Breast epithelium (tissue), 4 donors: ENCODE data around the gene DUSP22. TPM values are rescaled to one million over a fixed set of nuclear protein-coding genes. Genes with fewer than 3 reads are reported as not detected.

Experiments used
- DNase-seq, 2 donors: peaks; one replicate each; pipeline ENCODE4 v3.0.0-alpha.2; 2019; ENCODE audit warnings: low spot score in 2 of 2
- H3K27ac ChIP-seq, 2 donors: fragments of 200-600 bp; sonication (generic) in 1 of 2; one replicate each; pipeline ENCODE4 v1.5.1; 2016 to 2019; ENCODE audit warnings: mild to moderate bottlenecking in 1 of 2
- H3K27me3 ChIP-seq, 2 donors: fragments of 200-600 bp; sonication (generic) in 1 of 2; one replicate each; pipeline versions ENCODE4 v1.5.1 to v1.6.0; 2017 to 2019; ENCODE audit warnings: control low read depth in 1 of 2, mild to moderate bottlenecking in 1 of 2
- H3K36me3 ChIP-seq: fragments of 200-600 bp; one replicate; pipeline ENCODE4 v1.5.1; 2019
- H3K4me1 ChIP-seq, 2 donors: fragments of 200-600 bp; sonication (generic); one replicate each; pipeline ENCODE4 v1.5.1; 2016 to 2019; ENCODE audit warnings: control low read depth in 1 of 2
- H3K4me3 ChIP-seq, 3 donors: fragments of 200-600 bp; sonication (generic); 1 replicate in 2 of 3; 2 replicates in 1 of 3; pipeline ENCODE4 v1.5.1; 2016 to 2019; ENCODE audit warnings: mild to moderate bottlenecking in 3 of 3, moderate library complexity in 2 of 3
- H3K9me3 ChIP-seq, 2 donors: fragments of 200-600 bp; sonication (generic) in 1 of 2; one replicate each; pipeline ENCODE4 v1.5.1; 2016 to 2019; ENCODE audit warnings: control low read depth in 1 of 2
- CTCF ChIP-seq, 3 donors: fragments of 450-650 bp; IDR thresholded peaks; one replicate each; pipeline ENCODE4 v1.5.1; 2016 to 2017; ENCODE audit warnings: antibody characterized with exemption in 3 of 3, mild to moderate bottlenecking in 3 of 3, moderate library complexity in 3 of 3
- POLR2A ChIP-seq: fragments of 450-650 bp; IDR thresholded peaks from one replicate; pipeline ENCODE4 v1.6.1; 2016; ENCODE audit warnings: antibody characterized with exemption, mild to moderate bottlenecking, moderate library complexity
- POLR2AphosphoS5 ChIP-seq, 3 donors: sonication (generic); formaldehyde crosslinking; IDR thresholded peaks; one replicate each; pipeline ENCODE4 v1.6.1; 2017; ENCODE audit warnings: antibody characterized with exemption in 3 of 3
- intact Hi-C: fragments of 100-400 bp; cut with DNase I; formaldehyde crosslinking; loops from one replicate; pipeline ENCODE4 v1.15.1; 2023; ENCODE audit warnings: low total_unique reads
- total RNA-seq, 3 donors: library from RNA; depleted of rRNA; stranded (reverse); fragments of >200 nt; gene quantifications; one replicate each; pipeline ENCODE4 v1.1.0, GENCODE V29; 2016

DUSP22 gene
- total RNA-seq, 3 donors from 2014 or later: 55.6 to 81.9 (median 59.0) TPM

GRCh38 chr6:314377-314776 is 22.1 kb downstream of the DUSP22 start:
- Histone ChIP-seq H3K36me3 (no peaks in the 10 kb centered on the region), H3K27ac (no peak overlapping the region), H3K4me3 (no peak overlapping the region), H3K27me3 (no peaks in the 10 kb centered on the region), H3K4me1 (no peaks in the 10 kb centered on the region), H3K9me3 (no peaks in the 10 kb centered on the region)
- intact Hi-C loops: no loop called here
- TF ChIP-seq CTCF (IDR thresholded peaks at IDR 0.05): no peak
- TF ChIP-seq POLR2A: no peak
- TF ChIP-seq POLR2AphosphoS5 (IDR thresholded peaks at IDR 0.05): no peak
- DNase-seq: no peak

- Histone ChIP-seq H3K27me3 (no peaks in the 10 kb centered on the region), H3K4me1 (no peaks in the 10 kb centered on the region), H3K4me3 (no peak overlapping the region), H3K27ac (no peak overlapping the region), H3K36me3 (no peaks in the 10 kb centered on the region), H3K9me3 (no peaks in the 10 kb centered on the region)
- no peak for TF ChIP-seq POLR2A
- TF ChIP-seq POLR2AphosphoS5 (IDR thresholded peaks at IDR 0.05): no peak
- TF ChIP-seq CTCF (IDR thresholded peaks at IDR 0.05): no peak
- no peak for DNase-seq
- intact Hi-C loops: no loop called here
Observed at GRCh38 chr6:315226-315625, 22.9 kb downstream of the DUSP22 start.

GRCh38 chr6:315921-316752 is 23.9 kb downstream of the DUSP22 start:
- intact Hi-C loops: no loop called here
- DNase-seq: no peak

GRCh38 chr6:316753-317038 is 24.4 kb downstream of the DUSP22 start:
- TF ChIP-seq POLR2A: no peak
- no peak for TF ChIP-seq POLR2AphosphoS5 (IDR thresholded peaks at IDR 0.05)
- intact Hi-C loops: no loop called here
- no peak for DNase-seq
- Histone ChIP-seq H3K9me3 (no peaks in the 10 kb centered on the region), H3K36me3 (no peaks in the 10 kb centered on the region), H3K4me1 (no peaks in the 10 kb centered on the region), H3K4me3 (no peak overlapping the region), H3K27me3 (no peaks in the 10 kb centered on the region), H3K27ac (no peak overlapping the region)

More at GRCh38 chr6:315921-316752, 23.9 kb downstream of the DUSP22 start:
- no peaks in the 10 kb centered on the region for H3K9me3 ChIP-seq
- H3K27ac ChIP-seq: no peak overlapping the region
- H3K36me3 ChIP-seq: no peaks in the 10 kb centered on the region
- TF ChIP-seq CTCF (IDR thresholded peaks at IDR 0.05) (no peak), POLR2A (no peak), POLR2AphosphoS5 (IDR thresholded peaks at IDR 0.05) (no peak)
- no peak overlapping the region for H3K4me3 ChIP-seq
- H3K27me3 ChIP-seq: no peaks in the 10 kb centered on the region
- no peaks in the 10 kb centered on the region for H3K4me1 ChIP-seq

GRCh38 chr6:317060-317447 is 24.8 kb downstream of the DUSP22 start:
- H3K36me3 ChIP-seq: no peaks in the 10 kb centered on the region
- no peaks in the 10 kb centered on the region for H3K4me1 ChIP-seq
- no peak overlapping the region for H3K27ac ChIP-seq
- intact Hi-C loops: no loop called here
- no peak overlapping the region for H3K4me3 ChIP-seq
- no peak for DNase-seq
- H3K27me3 ChIP-seq: no peaks in the 10 kb centered on the region
- no peaks in the 10 kb centered on the region for H3K9me3 ChIP-seq
- TF ChIP-seq CTCF (IDR thresholded peaks at IDR 0.05): no peak
- no peak for TF ChIP-seq POLR2AphosphoS5 (IDR thresholded peaks at IDR 0.05)
